ENCODE data around the gene CSAD.

Gene CSAD

GRCh38 chr12:53122961-53123468, 57.7 kb downstream of the CSAD start:
- no peak for ATAC-seq
- no peak for TF ChIP-seq POU6F1 (CRISPR knock-in tag; IDR thresholded peaks at IDR 0.05; ENCODE audit: borderline replicate concordance, low read depth)
- TF ChIP-seq ZNF70 (CRISPR knock-in tag; IDR thresholded peaks at IDR 0.05) = no peak
- TF ChIP-seq ESRRG (CRISPR knock-in tag; IDR thresholded peaks at IDR 0.05) = no peak
- no peak for TF ChIP-seq TOX (CRISPR knock-in tag; IDR thresholded peaks at IDR 0.05; ENCODE audit: borderline replicate concordance)
- TF ChIP-seq PATZ1 (CRISPR knock-in tag; IDR thresholded peaks at IDR 0.05; ENCODE audit: borderline replicate concordance) = no peak
- TF ChIP-seq RARB (CRISPR knock-in tag; IDR thresholded peaks at IDR 0.05) = no peak
- TF ChIP-seq CSRNP3 (CRISPR knock-in tag; IDR thresholded peaks at IDR 0.05) = no peak
- TF ChIP-seq TSHZ2 (CRISPR knock-in tag; IDR thresholded peaks at IDR 0.05) = no peak
- no peak for TF ChIP-seq CREB5 (CRISPR knock-in tag; IDR thresholded peaks at IDR 0.05; ENCODE audit: low read depth)
- TF ChIP-seq ZFP3 (CRISPR knock-in tag; IDR thresholded peaks at IDR 0.05) = no peak
- TF ChIP-seq ZNF565 (CRISPR knock-in tag; conservative IDR thresholded peaks at IDR 0.05; ENCODE audit: low read depth) = no peak
- TF ChIP-seq OSR1 (CRISPR knock-in tag; IDR thresholded peaks at IDR 0.05) = no peak

GRCh38 chr12:53120685-53121525, 59.8 kb downstream of the CSAD start:
- no peak for TF ChIP-seq ESRRG (CRISPR knock-in tag; IDR thresholded peaks at IDR 0.05)
- no peak for TF ChIP-seq PATZ1 (CRISPR knock-in tag; IDR thresholded peaks at IDR 0.05; ENCODE audit: borderline replicate concordance)
- TF ChIP-seq SNAI2 (CRISPR knock-in tag; IDR thresholded peaks at IDR 0.05) = no peak
- no peak for TF ChIP-seq CSRNP3 (CRISPR knock-in tag; IDR thresholded peaks at IDR 0.05)
- TF ChIP-seq ZNF565 (CRISPR knock-in tag; conservative IDR thresholded peaks at IDR 0.05; ENCODE audit: low read depth) = no peak
- TF ChIP-seq TSHZ2 (CRISPR knock-in tag; IDR thresholded peaks at IDR 0.05) = no peak
- no peak for TF ChIP-seq ZC3H10 (CRISPR knock-in tag; IDR thresholded peaks at IDR 0.05)
- ATAC-seq = no peak

Data from SK-N-SH treated with all-trans-retinoic acid at 6 μM for 48 hours (cell line).